Measurements from ENCODE around the gene EFNA4. TPM values are rescaled to one million over a fixed set of nuclear protein-coding genes. Genes with fewer than 3 reads are reported as not detected.

Gene EFNA4
- total RNA-seq, 1 experiment from 2014 or later, result 11.8 TPM

DNA sequence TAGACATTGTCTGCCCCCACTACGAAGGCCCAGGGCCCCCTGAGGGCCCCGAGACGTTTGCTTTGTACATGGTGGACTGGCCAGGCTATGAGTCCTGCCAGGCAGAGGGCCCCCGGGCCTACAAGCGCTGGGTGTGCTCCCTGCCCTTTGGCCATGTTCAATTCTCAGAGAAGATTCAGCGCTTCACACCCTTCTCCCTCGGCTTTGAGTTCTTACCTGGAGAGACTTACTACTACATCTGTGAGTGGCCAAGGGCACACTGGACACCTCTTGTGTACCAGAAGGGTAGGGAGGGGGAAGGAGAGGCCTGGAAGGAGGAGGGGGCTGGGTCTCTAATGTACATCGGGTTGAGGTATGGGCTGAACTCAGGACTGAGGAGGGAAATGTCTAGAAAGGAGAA lies 3.2 kb downstream of the EFNA4 start:
- no CpG with 5 or more reads among the region's 8 CpGs for WGBS (ENCODE audit: extremely low coverage, insufficient read length, low lambda C conversion rate)
- H3K79me2 ChIP-seq (ENCODE audit: insufficient read depth, low read length), result no peaks in the 10 kb centered on the region; the same call in 1 of the 2 replicates
- no peak overlapping the region for H2BK120ac ChIP-seq (ENCODE audit: low read depth, low read length, poor library complexity, severe bottlenecking)
- H3K4ac ChIP-seq (ENCODE audit: low read depth, low read length), result no peak overlapping the region
- H3K18ac ChIP-seq (ENCODE audit: insufficient read length, low read depth, low read length), result no peak overlapping the region
- no peak overlapping the region for H2AK5ac ChIP-seq (ENCODE audit: insufficient read length, low read length)
- H3K23me2 ChIP-seq (ENCODE audit: insufficient read length, low read depth, low read length, poor library complexity, severe bottlenecking), result peaks cover 24% of the 10 kb centered on the region
- peaks cover 9 to 32% (median 30%) of the 10 kb centered on the region in 3 experiments for H3K36me3 Mint-ChIP-seq (ENCODE audit: insufficient read depth in 1 of 3, low read depth in 3 of 3)
- no peak overlapping the region for H4K91ac ChIP-seq (ENCODE audit: insufficient read length, low read depth, low read length)
- H3K27ac Mint-ChIP-seq, result no peak overlapping the region; a peak in 1 of 7 replicates
- H3K4me3 Mint-ChIP-seq, result no peak overlapping the region
- no peak overlapping the region for H2AFZ ChIP-seq (ENCODE audit: low read length)
- H3T11ph ChIP-seq (ENCODE audit: low read length), result no peak overlapping the region
- H3K27me3 Mint-ChIP-seq (ENCODE audit: low read depth), result peaks cover 7% of the 10 kb centered on the region
- no peaks in the 10 kb centered on the region for H3K27me3 ChIP-seq (ENCODE audit: insufficient read depth, low read length)
- no peak overlapping the region for H3K23ac ChIP-seq (ENCODE audit: insufficient read length, low read depth, low read length)
- H3K56ac ChIP-seq (ENCODE audit: insufficient read length, low read depth, low read length), result no peak overlapping the region
- H3K79me1 ChIP-seq (ENCODE audit: insufficient read depth, low read depth, low read length, poor library complexity, severe bottlenecking), result no peaks in the 10 kb centered on the region
- no peak overlapping the region for H2BK20ac ChIP-seq (ENCODE audit: low read depth, low read length, poor library complexity, severe bottlenecking)
- H4K5ac ChIP-seq (ENCODE audit: insufficient read length, low read depth, low read length), result no peak overlapping the region
- no peak overlapping the region for H3K4me2 ChIP-seq (ENCODE audit: insufficient read depth, insufficient read length, low read length)
- no peak overlapping the region for H3K14ac ChIP-seq (ENCODE audit: insufficient read depth, low read length)
- H3K4me1 ChIP-seq (ENCODE audit: insufficient read depth, low read length), result peaks cover 3% of the 10 kb centered on the region; the same call in 1 of the 2 replicates
- DNase-seq, result no peak
- no peak overlapping the region for H3K9ac ChIP-seq (ENCODE audit: extremely low read depth, insufficient read length, low read length)
- H2BK15ac ChIP-seq (ENCODE audit: low read depth, low read length), result no peak overlapping the region
- no peak overlapping the region for H2BK12ac ChIP-seq (ENCODE audit: insufficient read length, low read depth, low read length)
- H4K20me1 ChIP-seq (ENCODE audit: control insufficient read depth, insufficient read depth, insufficient read length), result no peaks in the 10 kb centered on the region
- TF ChIP-seq, protein P1, sequence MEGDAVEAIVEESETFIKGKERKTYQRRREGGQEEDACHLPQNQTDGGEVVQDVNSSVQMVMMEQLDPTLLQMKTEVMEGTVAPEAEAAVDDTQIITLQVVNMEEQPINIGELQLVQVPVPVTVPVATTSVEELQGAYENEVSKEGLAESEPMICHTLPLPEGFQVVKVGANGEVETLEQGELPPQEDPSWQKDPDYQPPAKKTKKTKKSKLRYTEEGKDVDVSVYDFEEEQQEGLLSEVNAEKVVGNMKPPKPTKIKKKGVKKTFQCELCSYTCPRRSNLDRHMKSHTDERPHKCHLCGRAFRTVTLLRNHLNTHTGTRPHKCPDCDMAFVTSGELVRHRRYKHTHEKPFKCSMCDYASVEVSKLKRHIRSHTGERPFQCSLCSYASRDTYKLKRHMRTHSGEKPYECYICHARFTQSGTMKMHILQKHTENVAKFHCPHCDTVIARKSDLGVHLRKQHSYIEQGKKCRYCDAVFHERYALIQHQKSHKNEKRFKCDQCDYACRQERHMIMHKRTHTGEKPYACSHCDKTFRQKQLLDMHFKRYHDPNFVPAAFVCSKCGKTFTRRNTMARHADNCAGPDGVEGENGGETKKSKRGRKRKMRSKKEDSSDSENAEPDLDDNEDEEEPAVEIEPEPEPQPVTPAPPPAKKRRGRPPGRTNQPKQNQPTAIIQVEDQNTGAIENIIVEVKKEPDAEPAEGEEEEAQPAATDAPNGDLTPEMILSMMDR (conservative IDR thresholded peaks at IDR 0.05), result no peak
- H4K8ac ChIP-seq (replicated peaks; ENCODE audit: insufficient read length, low read depth, low read length), result no peak overlapping the region
- H3K9me3 ChIP-seq (ENCODE audit: control insufficient read depth, low read depth, low read length), result no peaks in the 10 kb centered on the region
- H3K4me1 Mint-ChIP-seq, result peaks cover 27 to 40% of the 10 kb centered on the region in 2 experiments
- H2BK5ac ChIP-seq (ENCODE audit: insufficient read length, low read length), result no peak overlapping the region
- H3K9me3 Mint-ChIP-seq, result no peaks in the 10 kb centered on the region; a peak in 1 of 5 replicates
- no peak overlapping the region for H3K27ac ChIP-seq (ENCODE audit: insufficient read length, low read depth, low read length)

Measured in H9 (cell line).